GM19035 (cell line): ENCODE measurements around the gene MSI2.

Experiments used
- ATAC-seq: cut with Tn5 transposase; IDR thresholded peaks from one replicate; pipeline ENCODE4 v1.9.1; 2021; ENCODE audit not compliant: unreplicated experiment

MSI2 gene

DNA sequence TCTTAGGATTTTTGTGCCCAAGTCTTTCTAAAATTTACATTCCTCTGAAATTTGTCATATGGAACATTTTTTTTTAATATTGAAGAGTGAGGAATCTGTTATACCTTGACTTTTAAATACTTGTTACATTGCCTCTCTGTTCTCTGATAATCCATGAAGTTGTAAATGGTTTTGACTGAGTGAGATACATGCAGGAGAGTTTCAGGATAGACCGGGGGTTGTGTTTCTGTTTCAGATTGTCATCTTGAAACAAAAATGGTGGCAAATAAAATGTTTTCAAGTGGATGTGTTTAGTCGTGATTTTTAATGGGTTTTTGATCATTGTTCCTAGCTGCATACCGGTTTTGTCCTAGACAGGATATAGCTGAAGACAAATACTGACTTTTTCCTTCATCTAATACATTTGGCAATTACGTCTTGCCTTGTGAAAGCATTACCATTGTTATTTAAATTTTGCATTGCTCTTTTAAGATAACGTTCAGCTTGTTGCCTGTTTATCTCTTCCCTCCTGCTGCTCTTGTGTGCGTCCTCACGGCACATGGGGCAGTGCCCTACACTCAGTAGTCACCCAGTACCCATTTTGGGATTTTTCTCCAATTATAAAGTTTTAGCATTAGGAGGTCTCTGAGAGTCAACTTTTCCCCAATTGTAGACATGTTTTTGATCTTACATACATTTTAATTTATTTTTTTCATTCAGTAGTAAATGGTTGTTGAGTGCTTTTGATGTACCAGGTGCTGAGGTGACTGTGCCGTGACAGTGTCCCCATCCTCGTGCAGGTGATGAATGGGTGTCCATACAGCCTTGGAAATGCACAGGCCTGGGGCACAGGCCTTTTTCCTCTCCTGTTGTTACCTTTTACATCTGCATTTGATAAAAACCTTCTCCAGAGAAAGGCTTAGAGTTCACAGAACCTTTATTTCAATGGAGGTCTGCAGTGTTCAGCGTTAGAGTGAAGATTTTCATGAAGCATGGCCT, 169.9 kb downstream of the MSI2 start:
- no peak for ATAC-seq

DNA sequence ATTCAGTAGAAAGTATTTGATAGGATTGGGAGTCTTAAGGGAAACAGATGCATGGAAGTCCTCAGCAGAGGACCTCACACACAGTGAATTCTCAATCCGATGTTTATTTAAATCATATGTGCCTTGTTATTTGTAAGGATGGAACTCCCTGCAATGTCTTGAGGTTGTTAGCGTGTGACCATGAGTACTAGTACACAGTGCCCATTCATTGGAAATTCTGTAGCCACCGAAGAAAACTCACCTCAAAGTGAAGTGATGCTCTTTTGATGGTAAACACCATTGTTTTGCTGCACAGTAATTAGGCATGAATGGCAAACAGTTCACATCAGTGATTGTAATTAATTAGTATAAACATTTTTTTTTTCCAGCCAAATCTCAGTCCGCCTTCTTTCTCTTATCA, 173.6 kb downstream of the MSI2 start:
- ATAC-seq, result no peak

DNA sequence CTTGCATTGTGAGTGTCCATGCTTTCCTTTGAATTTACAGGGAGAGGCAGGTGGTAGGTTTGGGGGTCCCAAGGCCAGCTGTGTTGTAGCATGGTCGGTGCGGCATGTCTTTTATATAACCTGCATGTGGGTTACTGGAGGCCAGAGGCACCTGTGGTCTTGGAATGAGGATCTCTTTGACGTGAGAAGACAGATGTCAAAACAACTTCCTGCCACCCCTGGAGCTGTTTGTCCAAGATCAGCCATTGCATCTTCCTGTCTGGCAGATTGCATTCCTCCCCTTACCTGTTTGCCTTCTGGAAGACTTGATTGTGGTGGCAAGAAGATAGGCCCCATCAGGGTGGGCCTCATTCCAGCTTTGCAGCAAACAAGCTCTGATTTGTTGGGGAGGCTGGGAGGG, 175.1 kb downstream of the MSI2 start:
- no peak for ATAC-seq

DNA sequence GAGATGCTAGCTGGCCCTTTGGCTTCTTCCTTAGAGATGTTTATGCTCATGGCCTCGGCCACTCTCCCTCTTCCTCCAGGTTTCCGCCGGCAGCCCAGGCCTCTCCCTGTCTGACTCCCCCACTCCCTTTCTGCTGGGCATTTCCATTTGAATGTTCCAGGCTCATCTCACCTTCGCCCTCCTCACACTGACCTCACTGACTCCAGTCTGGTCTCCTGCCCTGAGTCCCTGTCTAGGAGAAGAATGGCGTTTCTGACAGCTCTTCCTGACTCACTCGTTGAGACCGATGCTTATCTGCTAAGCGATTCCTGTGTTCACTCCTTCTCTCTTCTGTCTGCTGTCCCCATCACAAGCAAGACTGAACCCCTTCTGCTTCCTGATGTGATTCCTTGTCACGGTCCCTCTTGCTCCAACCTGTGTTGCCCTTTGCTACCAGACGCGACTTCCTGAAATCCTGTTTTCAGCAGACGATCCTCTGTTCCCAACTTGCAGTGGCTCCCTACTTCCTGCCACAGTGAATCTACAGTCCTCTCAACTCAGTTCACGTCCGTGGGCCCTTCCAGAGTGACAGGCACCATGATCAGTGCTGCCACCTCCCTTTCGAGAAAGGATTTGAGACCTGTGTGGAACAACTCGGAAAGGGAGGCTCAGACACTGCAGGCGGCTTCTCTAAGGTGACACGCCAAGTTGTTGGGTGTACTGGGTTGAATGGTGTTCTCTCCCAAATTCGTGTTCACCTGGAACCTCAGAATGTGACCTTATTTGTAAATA, 176.4 kb downstream of the MSI2 start:
- no peak for ATAC-seq

DNA sequence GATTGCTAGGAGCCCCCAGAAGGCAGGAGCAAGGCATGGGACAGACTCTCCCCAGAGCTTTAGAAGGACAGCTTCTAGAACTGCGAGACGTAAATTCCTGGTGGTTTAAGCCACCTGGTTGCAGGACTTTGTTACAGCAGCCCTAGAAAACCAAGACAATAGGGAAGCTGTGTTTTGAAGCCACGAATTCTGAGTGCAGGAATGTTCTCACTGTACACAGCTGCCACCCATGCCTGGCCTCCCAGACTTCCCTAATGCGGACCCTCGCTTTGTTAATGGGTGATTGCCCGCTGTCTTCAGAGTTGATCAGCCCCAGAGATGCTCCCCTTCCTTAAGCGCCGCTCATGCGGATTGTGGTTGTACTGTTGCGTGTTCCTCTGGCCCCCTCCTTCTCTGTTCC, 177.1 kb downstream of the MSI2 start:
- no peak for ATAC-seq

DNA sequence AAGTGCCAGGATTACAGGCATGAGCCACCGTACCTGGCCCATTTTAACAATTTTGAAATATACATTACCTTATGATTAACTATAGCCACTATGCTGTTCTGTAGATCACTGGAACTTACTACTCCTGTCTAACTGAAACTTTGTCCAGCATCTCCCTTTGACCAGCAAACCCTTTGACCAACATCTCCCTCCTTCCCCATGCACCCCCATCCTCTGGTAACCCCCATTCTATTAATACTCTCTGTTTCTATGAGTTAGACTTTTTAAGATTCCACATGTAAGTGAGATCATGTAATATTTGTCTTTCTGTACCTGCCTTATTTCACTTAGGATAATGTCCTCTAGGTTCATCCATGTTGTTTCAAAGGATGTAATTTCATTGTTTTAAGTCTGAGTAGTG, 178.0 kb downstream of the MSI2 start:
- ATAC-seq, result no peak

DNA sequence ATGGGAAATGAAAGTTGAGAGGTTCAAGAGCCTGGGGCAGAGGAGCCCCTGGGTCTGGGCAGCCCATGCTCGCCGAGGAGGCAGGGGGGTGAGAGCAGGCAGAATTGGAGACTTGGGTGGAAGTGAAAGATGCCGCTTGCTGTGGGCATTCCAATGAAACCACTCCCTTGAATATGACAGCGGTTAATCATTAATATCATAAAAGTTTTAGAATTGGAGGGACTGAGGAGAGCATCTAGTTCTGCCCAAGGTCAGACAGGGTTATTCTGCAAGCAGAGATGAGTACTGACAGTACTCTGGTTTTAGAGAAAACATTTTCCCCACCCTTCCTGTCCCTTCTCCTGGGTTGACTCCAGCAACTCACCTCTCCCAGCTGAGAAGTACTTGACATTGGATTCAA, 180.2 kb downstream of the MSI2 start:
- no peak for ATAC-seq

DNA sequence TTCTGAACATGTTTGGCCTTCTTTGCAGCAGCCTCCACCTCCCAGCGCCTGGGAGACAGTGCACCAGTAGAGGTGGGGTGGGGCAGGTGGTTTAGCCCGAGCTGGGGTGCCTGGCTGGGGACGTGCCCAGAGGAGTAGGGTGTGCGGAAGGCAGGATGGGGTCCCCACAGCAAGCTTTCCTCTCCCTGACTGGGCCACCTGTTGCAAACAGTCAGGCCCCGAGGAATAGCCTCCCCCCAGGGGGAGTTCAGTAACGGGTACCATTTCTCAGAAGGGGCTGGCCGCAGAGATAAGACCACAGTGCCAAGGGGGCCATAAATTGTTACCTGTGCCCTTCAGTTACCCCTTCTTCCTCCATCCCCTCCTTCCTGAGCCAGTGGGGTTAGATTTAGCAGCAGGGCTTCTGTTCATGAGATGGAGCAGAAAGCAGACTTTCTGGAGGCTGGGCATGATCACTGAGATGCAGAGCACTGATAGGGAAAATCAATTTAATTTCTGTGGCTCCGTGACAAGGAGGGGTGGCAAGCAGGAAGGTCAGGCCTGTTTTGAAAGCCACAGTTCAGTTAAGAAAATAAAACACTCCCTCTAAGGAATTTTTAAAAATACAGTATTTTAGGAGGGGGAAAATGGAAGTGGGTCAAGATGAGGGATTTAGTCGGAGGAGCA, 181.9 kb downstream of the MSI2 start:
- no peak for ATAC-seq

DNA sequence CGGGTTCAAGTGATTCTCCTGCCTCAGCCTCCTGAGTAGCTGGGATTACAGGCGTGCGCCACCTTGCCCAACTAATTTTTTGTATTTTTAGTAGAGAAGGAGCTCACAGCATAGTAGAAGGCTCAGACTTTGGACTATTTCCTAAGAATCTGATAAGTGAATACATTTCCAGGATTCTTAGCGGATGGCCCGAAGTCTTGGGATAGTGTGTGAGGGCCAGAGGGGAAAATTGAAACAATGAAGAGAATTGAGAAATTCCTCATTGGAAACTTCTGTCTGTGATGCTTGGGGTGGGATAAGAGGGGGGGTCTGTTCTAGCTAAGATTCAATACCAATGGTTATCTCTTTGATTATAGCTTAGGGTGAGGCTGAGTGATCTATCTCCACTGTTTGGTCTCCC, 183.3 kb downstream of the MSI2 start:
- ATAC-seq, result no peak

DNA sequence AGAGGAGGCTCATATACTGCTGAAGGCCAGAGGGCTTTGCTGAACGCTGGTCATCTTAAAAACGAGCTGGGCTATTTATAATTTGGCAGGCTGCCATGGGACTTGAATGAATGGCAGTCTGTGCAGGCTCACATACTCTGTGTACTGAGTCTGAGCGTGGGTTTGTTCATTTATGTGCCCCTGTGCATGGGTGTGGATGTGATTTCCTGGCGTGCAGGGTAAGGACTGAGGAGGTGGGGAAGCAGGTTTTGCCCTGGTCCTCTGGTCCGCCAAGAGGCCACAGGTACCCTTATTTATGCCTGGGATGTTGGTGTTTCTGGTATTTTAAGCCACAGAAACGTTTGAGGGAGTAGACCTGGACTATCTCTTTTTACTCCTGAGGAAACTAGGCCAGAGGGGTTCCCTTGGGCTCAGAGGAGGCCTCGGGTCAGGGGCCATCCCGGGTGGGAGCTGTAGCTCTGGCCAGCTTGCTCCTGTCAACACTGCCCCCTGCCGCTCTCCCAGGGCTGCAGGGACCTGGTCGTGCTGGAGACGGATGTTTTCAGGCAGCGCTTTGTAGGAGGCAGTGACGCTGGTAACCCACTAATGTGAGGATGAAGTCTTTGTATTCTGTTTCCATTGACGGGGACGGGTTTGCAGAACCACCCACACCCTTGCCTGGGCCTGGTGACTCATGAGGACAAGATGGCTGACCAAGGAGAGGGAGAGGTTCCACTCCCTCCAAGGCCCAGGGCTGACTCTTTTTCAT, 184.4 kb downstream of the MSI2 start:
- no peak for ATAC-seq

DNA sequence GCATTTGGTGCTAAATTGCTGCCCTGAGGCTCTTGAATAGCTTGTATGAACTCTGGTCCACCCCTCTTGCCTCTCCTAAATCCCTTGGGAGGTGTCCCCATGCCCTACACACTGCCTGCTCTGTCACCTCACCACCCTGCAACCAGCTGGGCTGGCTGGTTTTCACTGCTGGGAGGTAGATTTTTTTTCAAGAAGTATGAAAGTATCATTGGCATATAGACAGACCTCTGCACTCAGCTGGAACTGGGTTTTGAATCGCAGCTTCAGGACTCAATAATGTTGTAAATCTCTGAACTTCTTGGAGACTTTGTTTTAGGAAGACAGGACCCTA, 184.9 kb downstream of the MSI2 start:
- ATAC-seq, result no peak

DNA sequence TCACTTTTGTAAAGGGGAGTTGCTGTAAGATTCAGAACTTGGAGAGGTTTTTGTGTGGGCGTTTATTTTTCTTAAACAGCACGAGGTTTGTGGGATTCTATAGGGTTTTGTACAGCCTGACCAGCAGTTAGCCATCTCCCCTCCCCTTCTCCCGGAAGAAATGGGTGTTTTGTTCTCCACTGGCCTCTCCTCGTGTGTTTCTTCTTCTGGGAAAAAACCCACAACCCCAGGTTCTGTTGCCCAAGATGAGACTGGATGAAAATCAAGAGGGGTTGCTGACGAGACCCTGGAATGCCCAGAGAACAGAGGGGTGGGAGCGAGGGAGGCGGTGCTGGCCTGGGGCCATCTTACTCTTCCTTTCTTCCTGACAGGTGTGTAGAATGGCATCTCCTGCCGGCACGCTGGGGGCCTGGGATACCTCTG, 186.1 kb downstream of the MSI2 start:
- no peak for ATAC-seq

DNA sequence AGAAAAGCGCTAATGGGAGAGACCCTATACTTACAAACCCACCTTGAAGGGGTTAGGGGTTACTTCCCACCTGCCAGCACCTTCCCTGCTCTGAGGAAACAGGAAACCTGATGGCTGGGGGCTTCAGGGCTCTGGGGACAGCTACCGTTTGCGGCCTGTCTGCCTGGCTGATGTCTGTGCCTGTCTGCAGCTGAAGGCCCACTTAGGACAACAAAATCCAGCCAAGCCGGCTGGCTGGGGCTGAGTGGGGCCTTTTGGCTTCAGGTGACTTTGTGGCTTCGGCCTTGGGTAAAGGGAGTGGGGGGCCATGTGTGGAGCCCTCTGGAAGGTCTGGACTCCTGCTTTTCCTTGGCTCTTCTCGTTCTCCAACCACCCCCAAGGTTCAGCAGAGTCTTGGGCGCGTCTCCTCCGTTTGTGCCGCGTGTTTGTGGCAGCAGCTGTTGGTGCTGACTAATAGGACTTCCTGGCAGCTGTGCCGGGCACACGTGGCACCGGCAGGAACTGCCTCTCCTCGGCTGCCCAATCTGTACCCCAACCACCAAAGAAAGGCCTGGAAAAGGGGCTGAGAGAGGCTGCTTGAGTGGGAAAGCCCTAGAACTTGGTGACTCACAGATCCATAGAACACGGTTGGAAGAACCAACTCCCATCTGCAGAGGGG, 186.7 kb downstream of the MSI2 start:
- ATAC-seq, result no peak

DNA sequence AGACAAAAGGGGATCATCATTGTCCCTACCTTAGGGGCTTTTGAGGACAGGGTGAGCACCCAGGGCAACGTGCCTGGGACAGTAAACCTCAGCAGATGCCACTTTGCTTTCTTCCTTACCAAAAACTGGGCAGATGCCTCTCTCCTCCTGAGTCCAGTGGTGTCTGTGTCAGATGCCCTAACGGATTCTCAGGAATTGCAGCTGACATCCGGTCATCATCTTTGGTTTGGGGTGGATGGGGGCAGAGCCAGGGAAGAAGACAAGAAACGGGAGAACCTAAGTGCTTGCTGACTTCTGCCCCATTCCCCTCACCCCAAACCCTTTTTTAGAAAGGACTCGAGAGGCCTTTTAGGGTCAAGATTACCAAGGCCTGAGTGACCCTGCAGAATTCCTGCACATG, 187.5 kb downstream of the MSI2 start:
- no peak for ATAC-seq

DNA sequence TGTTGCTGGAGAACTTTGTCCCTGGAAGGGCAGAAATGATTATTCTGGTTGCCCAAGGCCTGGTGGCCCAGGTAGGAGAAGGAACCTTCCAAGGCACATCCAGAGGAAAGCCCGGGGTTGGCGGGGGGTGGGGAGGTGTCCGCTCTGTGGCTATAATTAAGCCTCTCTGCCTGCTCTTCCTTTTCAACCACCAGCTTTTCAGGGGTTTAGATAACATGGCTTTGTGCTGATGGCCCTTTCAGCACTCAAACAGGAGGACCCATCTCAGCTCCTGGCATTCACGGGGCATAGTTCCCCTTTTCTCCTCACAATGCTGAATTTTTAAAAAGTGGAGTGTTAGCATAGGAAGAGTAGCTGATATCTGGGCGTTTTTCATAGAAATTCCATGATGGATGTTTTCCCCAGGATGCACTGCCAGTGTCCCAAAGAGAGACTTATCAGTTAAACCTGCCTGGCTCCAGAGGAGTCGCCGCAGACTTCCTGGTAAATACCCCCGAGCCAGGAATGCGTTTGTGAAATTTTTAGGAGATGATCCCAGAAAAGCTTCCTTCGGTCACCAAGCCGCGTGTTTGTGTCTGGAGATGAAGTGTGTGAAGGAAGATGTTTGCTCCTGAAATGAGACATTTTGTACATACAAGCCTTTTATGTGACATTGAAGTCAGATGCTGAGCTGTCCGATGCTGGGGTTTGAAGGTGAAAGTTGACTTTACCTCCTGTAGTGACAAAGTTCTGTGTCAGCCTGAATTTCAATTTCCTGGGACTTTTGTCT, 188.5 kb downstream of the MSI2 start:
- ATAC-seq, result no peak

DNA sequence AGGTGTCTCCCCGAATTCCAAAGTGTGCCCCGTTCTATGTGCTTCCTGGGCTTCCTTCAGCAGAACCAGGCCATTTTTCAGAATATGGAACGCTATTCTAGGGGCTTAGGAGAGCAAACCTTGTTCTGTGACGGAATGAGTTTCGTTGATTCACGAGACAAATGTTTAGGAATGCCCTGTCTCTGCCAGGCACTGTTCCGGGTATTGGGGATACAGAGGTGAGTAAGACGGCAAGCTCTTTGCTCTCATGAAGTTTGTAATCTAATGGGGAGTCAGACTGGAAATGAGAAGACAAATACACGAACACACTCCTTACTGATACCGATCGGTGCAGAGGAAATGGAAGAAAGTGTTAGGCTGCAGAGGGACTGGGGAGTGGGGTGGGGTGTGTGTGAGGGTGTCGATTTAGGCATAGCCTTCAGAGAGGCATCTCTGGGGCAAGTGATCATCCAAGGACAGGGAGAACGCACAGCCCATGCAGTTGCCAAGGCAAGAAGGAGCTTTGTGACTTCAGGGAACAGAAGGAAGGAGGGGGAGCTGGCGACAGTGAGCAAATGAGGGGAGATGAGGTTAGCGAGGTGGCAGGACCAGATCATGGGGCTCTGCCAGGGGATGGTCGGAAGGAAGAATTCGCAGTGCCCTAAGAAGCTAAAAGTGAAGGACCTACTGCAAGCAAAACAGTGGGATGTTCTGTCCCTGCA, 189.6 kb downstream of the MSI2 start:
- ATAC-seq, result no peak

DNA sequence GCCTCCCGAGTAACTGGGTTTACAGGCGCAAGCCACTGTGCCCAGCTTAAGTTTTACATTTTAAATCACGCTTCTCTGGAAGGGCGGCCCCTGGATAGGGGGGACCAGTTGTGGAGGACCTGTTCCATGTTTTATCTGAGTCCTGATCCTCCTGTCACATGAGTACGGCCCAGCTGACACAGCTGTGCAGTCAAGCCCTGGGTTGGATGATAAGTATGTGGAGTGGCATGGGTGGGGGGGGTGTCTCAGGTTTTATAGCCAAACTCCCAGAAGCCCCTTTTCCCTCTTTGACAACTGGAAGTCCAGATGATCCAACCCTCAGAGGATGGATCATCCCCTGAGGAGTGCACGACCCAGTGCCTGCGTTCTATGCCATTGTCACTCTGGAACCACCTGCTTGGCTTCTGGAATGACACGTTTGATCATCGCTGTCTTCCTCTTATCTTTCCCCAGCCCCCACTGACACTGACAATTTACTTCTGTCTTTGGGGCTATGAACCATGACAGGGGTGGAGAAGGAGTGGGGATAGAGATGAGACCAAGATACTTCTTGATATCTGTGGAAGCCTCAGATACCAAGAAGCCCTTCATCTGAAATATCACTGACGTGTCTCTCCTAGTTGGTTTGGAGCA, 191.2 kb downstream of the MSI2 start:
- ATAC-seq, result no peak

DNA sequence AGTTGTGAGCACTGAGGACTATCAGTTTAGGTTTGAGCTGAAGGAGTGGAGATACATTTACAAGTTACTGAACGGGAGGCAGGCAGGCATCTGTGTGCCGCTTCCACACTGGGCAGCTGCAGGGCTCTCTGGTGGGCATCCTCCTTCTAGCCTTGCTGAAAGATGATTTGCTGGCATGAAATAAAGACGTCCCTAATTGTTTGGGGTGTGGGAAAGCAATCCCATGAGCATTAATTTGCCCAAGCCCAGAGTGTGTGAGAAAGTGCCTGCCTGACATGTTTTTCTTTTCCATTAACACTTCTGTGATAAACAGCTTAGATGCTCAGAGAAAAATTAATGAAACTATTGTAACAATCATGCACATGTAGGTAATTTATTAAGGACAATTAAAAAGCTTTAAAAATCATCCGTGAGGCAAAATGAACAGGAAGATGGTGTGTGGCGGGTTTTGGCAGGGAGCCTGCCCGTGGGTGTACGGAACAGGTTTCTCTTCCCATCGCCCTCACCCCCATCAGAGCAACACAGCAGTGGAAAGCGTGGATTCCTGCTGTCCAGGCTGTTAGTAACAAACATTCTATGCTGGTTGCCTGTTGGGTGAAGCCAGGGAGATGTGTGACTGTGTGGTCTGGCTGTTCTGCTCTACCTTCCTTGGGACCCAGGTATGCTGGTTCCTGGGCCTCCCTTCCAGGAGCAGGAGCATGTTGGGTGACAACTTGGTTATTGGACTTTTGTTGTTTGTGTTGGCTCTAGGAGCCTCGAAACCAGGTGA, 191.9 kb downstream of the MSI2 start:
- no peak for ATAC-seq
